Activated CD4-positive, alpha-beta T cell treated with anti-CD3 and anti-CD28 coated beads for 1 hour (primary cell): ENCODE results near the gene CSNK1D.

ENCODE experiments used
- DNase-seq: peaks from one replicate; pipeline ENCODE4 v3.0.0-alpha.2; 2020

Gene CSNK1D

DNA sequence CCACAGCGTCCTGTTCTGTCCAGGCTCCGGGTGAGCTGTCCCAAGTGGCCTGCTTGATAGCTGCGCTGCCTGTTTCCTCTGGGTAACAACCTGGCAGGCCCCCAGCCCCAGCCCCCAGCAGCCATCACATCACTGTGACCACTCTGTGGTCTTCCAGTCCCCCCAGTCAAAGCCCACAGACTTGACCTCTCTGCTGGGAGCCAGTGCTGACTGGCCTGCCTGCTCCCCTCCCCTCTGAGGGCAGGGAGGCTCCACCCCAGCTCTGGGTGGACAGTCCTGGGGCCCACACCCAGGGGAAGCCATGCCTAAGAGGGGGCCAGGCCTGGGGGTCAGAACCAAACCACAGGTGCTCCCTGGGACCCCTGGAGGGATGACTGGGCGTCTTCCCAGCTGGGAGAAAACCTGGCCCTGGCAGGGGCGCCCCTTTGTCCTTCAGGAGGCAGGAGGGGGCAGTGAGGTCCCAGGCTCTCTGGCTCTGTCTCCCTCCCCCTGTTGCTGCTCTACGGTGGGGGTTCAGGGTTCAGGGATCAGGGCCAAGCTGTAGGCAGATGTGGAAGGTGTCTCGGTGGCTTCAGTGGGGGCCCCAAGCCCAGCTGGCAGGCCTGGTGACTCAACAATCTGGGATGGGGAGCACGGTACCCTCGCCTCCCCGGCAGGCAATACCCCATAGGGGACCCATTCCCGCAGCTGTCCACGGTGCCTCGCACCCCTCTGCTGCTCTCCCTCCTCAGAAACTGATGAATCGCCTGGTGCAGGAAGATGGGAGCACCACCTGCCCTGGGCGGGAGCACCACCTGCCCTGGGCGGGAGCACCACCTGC, 46.5 kb downstream of the CSNK1D start:
- DNase-seq: no peak

GRCh38 chr17:82226146-82226808, 47.2 kb downstream of the CSNK1D start:
- no peak for DNase-seq

GRCh38 chr17:82225368-82226029, 48.0 kb downstream of the CSNK1D start:
- DNase-seq: no peak

DNA sequence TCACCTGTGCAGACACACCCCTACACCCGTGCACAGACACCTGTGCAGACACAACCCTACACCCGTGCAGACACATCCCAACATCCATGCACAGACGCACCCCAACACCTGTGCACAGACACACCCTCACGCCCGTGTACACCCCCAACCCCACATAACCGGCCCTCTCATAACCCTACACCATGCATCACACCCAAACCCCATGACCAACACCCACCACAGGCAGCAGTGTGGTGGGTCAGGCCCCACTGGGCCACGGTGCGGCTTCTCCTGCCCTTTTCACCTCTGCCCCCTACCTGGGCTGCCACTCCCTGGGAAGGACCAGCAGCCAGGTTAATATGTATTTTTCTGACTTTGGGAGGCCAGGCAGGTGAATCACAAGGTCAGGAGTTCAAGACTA, 48.8 kb downstream of the CSNK1D start:
- DNase-seq: no peak

DNA sequence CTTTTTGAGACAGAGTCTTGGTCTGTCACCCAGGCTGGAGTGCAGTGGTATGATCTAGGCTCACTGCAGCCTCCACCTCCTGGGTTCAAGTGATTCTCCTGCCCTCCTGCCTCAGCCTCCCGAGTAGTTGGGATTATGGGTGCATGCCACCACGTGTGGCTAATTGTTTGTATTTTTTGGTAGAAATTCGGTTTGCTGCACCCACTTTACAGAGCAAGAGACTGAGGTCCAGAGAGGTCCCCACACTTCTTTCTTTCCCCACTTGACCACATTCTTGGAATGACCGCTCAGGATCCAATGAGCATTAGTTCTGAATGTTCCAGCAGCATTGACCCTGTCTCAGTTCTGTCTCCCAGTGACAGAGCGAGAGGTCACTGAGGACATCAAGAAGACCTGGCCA, 50.0 kb downstream of the CSNK1D start:
- DNase-seq: no peak

DNA sequence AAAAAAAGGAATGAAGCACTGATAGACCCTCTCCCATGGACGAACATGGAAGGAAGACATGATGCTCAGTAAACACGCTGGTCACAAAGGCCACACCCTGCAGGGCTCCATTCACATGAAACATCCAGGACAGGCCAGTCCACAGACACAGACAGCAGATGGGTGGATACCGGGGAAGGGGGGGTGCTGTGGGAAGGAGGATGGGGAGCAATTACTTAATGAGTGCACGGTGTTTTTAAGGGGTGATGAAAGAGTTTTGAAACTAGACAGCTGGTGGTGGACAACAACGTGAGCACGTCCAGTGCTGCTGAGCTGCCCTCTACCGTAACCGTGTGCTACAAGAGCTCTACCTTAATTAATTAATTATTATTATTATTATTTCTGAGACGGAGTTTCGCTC, 50.7 kb downstream of the CSNK1D start:
- DNase-seq: no peak

GRCh38 chr17:82221341-82221902, 52.1 kb downstream of the CSNK1D start:
- no peak for DNase-seq

DNA sequence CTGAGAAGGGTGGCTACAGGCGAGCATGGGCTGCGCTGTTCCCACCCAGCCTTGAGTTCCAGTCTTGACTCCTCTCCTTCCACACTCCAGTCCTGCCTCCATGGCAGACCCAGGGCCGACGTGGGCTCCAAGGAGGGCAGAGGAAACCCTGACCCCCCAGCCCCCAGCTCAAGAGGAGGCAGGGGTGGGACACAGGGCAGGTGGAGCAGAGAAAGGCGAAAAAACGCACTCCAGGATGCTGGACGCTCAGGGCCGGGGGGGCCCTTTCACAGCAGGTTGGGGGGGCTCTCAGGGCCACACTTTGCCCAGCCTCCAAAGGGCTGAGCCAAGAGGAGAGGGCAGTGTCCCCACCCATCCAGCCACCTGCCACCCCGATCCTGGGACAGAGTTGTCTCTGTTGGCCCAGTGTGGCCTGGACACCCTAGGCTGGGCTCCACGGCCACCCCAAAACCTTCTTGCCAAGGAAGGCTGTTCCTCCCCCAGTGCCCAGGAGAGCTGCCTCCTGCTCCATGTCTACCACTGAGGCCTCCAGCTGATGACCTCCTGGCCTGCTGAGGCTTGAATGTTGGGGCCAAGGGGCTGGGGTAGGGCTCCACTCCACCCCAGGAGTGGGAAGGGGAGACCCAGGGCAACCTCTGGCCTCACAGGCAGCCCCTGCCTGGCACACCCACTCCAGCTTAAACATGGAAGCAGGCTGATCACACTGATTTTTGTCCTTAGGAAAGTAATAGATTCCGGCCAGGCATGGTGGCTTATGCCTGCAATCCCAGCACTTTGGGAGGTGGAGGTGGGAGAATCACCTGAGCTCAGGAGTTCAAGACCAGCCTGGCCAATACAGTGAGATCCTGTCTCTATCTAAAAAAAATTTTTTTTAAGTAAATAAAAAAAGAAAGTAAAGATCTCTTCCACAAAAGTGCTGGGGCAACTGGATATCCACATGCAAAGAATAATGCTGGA, 53.5 kb downstream of the CSNK1D start:
- no peak for DNase-seq

DNA sequence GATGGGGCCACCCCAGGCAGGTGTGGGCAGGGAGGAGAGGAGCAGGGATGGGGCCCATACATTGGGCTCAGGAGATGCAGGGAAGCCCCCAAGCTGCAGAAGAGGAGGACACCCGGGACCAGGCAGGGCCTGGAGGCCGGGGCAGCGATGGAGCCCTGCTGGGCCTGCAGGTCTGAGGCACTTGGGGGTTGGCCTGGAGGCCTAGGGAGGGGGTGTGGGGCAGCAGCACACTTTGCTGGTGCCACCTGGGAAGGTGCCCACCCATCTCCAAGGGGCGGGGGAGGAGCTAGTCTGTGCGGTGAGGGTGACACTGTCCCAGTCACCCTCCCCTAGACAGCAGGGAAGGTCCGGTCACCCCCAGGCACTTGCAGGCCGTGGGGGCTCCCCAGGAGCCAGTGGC, 54.4 kb downstream of the CSNK1D start:
- no peak for DNase-seq

GRCh38 chr17:82218349-82219075, 55.0 kb downstream of the CSNK1D start:
- no peak for DNase-seq

DNA sequence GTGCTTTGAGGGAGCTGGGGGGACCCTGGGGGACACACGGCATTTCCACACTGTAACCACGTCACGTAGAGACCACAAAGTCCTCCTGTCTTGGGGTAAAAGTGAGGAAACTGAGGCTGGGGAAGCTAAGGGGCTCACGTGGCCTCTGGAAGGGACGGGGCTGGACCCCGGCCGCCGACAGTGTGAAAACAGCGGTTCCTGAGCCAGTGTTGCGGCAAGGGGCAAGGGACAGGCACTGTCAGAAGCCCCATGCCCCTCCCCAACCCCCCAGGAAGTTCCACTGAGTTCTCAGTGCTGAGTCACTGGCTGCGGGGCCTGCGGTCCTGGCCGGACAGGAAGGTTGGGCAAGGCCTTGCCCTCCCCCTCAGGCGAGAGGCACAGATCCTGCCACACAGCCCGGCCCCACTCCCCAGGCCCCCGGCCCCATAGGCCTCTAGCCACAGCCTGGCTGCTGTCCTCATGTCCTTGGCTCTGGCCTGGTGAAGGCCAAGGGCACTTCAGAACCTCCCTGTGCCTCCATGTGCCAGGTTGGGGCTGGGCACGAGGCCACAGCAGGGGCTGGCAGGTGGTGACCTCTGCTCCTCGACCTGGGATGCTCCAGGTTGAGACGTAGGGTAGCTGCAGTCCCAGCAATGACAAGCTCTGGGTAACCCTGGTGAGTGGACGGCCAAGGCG, 55.8 kb downstream of the CSNK1D start:
- DNase-seq: no peak

- no peak for DNase-seq
Measured at GRCh38 chr17:82217120-82217529, 56.4 kb downstream of the CSNK1D start.

- DNase-seq: no peak
Measured at GRCh38 chr17:82216301-82217119, 57.0 kb downstream of the CSNK1D start.

GRCh38 chr17:82215972-82216300, 57.6 kb downstream of the CSNK1D start:
- DNase-seq: no peak

DNA sequence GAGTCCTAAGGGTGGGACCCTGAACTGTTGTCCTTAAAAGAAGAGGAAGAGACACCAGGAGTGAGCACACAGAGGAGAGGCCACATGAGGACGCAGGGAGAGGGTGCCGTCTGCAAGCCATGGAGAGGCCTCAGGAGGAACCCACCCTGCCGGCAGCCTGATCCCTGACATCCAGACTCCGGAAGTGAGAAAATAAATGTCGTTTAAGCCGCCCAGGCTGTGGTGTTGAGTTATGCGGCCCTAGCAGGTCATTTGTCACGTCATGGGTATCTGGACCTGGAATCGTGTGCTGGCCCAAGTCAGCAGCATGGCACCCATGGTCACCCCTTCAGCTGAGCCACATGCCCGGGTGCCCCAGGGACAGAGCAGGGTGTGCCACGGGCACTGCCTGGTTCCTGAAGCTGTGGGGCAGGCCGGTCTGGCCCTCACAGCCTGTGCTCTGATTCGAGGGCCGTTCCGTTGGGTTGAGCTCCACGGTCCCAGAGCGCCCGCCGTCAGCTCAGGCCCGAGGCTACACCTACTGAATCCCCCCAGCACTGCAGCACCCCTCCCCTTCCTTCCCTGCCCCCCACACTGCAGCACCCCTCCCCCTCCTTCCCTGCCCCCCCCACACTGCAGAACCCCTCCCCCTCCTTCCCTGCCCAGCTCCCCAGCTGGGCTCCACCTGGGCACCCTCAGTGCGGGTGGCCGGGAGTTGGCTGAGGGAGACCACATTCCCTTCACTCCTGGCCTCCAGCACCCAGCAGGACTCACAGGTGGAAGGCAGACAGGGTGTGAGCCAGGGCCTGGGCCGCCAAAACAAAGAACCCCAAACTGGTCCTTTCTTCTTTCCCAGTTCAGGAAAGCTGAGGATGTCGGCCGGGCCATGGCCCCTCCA, 58.2 kb downstream of the CSNK1D start:
- no peak for DNase-seq

GRCh38 chr17:82214012-82214628, 59.4 kb downstream of the CSNK1D start:
- no peak for DNase-seq

GRCh38 chr17:82213251-82214011, 60.1 kb downstream of the CSNK1D start:
- peak; percentile 51 for DNase-seq
